Superior temporal gyrus (tissue), 1 donor: ENCODE data around the gene TSPY2.
"Not testable (repeated sequence)": the region's sequence is repeated elsewhere in the genome, so short reads cannot be mapped to it uniquely, and the experiment has no call there.

Experiments
- DNase-seq: peaks from one replicate; pipeline ENCODE4 v3.0.0-alpha.2; 2016; ENCODE audit errors: extremely low spot score

Gene TSPY2, protein sequence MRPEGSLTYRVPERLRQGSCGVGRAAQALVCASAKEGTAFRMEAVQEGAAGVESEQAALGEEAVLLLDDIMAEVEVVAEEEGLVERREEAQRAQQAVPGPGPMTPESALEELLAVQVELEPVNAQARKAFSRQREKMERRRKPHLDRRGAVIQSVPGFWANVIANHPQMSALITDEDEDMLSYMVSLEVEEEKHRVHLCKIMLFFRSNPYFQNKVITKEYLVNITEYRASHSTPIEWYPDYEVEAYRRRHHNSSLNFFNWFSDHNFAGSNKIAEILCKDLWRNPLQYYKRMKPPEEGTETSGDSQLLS

GRCh38 chrY:6245923-6246322, at the start of gene TSPY2:
TSS of gene TSPY2 (plus strand) at chrY:6246223. CDS start at chrY:6246269, 46 bp downstream.
- DNase-seq: not testable (repeated sequence)

DNA sequence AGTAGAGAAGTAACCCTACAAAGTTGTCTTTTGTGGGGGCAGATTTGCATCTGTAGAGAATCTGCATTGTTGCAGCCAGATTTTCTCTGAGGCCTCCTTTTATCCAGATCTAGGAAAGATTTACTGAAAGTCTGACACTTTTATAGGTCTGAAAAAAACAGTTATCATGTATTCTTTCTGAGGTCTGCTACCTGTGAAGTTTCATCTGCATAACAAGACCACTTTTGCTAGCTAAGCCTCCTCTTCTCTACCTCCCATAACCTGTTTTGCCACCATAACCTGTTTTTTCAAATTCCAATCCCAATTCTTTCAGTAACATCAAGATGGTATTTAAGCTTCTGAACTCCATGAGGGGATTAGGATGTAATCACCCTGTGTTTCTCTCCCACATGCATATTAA, 36.5 kb upstream of the TSPY2 start:
- not testable (repeated sequence) for DNase-seq

DNA sequence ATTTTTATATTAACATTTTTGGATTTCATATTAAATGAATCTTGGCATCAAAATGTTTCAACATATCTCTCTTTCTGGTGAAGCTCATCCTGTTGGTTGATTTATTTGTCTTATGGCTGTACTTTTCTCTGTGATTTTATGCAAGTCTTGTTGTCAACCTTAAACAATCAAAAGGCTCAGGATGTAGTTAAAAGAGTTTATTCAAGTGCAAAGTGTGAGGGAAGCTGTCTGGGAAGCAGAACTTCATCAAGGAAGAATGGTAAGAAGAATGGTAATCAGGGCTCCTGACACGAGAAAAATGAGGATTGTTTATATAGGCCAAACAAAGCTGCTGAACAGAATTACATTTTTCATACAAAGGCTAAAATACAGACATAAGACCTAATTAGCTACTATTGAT, 29.0 kb upstream of the TSPY2 start:
- not testable (repeated sequence) for DNase-seq

GRCh38 chrY:6269839-6270238, 23.8 kb downstream of the TSPY2 start:
- not testable (repeated sequence) for DNase-seq
